ENCODE results near the gene OTUD6A.

GRCh38 chrX:70042399-70043371 is 19.6 kb upstream of the OTUD6A start:
- no peak for TF ChIP-seq POLR2A (IDR thresholded peaks at IDR 0.05)
- TF ChIP-seq CTCF (IDR thresholded peaks at IDR 0.05 in 4 of 5, conservative IDR thresholded peaks at IDR 0.05 in 1 of 5) = no peak

Data from gastrocnemius medialis (tissue), 4 donors.